Stimulated activated CD4-positive, alpha-beta T cell treated with anti-CD3 and anti-CD28 coated beads, Interleukin-1b, Interleukin-23, amount 100 ng/mL, for 48 hours (primary cell): ENCODE results near the gene ATF3.
"Not testable (repeated sequence)": the region's sequence is repeated elsewhere in the genome, so short reads cannot be mapped to it uniquely, and the experiment has no call there.

Experiments used
- DNase-seq: peaks from one replicate; pipeline ENCODE4 v3.0.0-alpha.2; 2020

The ATF3 gene

DNA sequence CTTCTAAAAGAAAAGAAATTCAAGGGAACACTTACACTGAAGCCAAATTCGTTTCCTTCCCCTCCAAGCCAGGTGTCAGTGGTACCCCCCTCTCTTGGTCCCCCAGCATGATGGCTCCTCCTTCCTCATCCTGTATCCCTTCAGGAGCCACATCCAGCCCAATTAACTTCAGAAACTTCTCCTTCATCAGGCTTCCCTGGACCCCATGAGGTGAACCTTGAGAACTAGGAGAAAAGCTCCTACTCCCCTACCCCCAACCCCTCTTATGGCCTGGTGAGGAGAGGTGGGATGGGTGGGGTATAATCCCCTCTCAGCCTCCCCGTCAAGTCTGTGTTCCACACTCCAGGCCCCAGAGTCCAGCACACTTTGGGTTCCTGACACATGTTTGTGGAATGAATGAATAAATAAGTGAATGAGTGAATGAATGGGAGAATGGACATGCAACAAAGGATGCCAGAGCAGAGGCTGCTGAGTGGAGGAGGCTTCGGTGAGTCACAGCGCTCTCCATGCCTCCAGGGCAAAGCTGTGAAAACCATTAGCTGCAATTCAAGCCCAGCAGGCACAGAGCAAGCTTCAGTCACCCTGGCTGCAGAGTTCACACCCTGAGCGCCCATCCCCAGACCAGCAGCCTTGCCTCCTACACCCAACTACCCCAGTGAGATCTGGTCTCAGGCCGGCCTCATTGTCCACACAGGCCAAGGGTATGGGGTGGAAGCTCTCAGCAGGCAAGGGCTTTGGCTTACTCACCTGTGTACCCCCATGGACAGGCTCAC lies 47.3 kb downstream of the ATF3 start:
- no peak for DNase-seq

DNA sequence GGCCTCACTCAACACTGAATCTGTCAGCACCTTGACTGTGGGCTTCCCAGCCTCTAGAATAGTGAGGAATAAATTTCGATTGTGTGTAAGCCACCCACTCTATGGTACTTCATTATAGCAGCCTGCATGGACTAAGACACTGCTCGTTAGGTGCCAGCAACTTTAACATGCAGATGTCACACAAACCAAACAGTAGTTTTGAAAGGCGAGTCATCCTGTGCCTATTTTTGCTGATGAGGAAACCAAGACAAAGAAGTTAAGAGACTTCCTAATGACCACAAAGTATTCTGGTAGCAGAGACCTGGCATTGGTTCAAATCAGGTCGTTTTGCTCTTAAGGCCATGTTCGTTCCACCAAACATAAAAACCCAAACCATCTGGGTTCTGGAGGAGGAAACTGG lies 48.2 kb downstream of the ATF3 start:
- no peak for DNase-seq

DNA sequence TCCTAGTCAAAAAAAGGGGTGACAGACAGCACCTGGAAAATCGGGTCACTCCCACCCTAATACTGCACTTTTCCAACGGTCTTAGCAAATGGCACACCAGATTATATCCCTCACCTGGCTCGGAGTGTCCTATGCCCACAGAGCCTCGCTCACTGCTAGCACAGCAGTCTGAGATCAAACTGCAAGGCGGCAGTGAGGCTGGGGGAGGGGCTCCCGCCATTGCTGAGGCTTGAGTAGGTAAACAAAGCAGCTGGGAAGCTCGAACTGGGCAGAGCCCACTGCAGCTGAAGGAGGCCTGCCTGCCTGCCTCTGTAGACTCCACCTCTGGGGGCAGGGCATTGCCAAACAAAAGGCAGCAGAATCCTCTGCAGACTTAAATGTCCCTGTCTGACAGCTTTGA lies 49.7 kb downstream of the ATF3 start:
- not testable (repeated sequence) for DNase-seq

DNA sequence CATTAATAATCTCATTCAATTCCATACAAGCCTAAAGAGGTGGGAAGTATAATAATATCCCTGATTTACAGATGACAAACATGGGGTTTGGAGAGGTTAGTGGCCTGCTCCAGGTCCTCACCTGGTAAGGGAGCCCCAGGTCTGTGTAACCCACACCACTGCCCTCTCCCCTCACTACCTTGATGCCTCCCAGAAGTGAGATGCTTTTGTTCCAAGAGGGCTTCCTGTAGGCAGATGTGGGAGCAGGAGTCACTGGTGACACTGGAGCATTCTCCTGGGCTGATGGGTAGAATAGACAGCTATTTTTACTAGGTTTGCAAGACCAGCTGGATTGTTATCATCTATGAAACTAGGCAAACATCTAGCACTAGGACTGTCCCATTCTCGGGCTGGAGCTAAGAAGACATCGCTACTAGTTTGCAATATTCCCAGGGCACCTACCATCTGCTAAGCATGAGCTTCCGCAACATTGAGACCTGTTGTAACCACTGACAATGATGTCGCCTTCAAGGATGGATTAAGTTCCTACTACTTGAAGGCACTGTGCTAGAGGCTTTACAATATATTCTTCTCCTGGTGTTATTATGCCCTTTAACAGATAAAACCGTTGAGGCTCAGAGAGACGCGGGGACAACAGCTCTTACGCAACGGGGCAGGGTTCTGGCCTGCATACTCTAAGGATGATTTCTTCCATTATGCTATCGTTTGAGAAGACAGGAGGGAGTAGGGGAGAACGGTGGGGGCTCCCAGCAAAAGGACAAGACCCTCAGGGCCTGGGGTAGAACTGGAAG lies 56.0 kb downstream of the ATF3 start:
- no peak for DNase-seq

DNA sequence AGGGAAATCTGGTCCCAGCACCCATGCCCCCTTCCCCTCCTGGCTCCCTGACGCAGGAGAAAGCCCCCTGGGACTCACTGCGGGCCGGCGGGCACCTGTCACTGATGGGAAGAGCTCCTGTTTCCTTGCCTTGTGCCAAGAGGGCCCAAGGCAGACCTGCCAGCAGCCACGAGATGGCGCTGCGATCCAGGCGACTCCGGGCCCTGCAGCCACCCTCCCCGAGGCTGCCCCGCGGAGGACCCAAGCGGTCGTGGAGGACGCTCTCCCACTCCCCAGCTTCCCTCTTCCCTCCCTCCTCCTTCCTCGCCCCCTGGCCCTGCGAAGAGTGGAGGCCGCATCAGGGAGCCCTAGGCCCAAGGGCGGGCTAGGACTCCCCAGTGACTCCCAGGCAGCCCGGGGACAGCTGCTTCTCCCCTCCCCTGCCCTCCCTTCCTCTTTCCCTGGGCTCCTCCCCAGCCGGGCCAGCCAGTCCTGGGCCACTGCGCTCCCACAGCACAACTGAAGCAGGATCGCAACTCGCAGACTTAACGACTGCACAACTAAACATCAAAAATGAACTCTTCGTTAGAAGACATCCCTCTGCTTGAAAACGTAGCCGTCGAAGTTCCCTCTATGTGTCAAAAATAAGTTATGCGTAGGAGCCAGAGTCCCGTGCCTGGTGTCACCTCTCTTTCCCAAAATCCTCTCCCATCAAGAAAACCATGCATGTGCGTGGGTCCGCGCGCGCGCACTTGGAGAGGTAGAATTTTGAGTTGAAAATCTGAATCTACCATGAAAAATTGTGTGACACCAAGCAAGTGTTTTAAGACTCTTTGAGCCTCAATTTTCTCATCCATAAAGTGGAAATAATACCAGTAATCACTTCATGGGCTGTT lies 56.9 kb downstream of the ATF3 start:
- peak; percentile 82 for DNase-seq

DNA sequence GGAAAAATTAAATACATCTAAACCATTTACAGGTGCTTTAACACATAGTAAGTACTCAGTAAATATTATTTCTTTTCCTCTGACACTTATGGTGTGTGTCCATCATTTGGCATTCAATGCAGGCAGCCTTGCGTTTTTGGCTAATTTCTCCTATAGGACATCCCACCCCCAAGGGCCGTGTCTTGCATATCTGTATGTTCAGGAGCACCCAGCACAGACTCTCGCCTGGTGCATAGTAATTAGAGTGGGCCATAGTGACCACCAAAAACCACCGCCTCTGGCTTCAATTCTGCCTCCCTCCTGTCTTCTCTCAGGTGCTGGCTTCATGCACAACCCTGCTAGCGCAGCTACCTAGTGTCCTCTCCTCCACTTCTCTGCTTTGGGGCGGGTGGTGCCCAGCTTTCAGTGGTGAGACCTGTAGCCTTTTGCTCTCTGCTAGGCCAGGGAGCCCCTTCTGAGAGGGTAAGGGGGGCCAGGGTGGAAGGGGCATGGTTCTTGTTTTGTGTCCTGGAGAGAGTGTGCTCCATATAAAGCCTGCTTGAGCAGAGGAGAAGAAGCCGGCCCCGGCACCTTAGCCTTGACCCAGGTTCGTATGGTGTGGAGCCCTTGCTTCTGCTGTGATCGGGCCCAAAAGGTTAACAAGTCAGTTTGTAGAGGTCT lies 57.7 kb downstream of the ATF3 start:
- no peak for DNase-seq

DNA sequence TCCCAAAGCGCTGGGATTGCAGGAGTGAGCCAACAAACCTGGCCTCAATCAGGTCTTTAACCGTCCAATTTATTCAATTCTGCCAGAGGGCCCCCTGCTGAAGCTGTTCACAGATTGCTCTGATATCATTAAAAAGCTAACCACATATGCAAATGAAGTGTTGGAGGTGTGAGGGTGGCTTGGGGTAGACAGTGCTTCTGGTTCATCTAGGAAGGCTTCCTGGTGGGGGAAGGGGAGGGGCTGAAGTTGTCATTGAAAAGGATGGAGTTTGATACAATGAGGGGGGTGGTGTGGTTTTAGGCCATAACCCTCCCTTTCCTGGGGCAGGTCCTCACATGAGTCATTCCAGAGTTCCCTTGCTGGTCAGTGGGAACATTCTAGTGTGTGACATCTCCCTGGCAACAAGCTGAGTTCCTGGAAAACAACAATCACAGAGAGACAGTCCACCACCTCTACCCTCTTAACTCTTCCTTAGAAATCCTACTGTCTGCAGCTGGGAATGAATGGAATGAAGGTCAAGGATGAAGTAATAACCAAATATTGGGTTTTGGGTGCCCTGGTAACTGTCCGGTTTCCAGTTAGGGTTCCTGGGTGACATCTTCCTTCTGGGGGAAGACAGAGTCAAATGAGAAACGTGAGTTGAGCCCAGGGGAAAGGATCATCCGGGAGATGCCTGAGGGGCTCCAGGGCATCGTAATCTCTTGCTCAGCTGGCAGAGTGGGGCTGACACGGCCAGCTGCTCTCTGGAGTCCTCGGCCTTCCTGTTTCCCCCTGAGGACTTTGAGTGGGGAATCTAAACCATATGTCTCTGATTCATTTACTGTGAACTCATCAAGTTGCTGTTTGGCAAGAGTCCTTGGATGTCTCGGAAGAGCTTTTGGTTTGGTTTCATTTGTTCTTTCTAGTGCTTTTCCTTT lies 58.9 kb downstream of the ATF3 start:
- DNase-seq = no peak

DNA sequence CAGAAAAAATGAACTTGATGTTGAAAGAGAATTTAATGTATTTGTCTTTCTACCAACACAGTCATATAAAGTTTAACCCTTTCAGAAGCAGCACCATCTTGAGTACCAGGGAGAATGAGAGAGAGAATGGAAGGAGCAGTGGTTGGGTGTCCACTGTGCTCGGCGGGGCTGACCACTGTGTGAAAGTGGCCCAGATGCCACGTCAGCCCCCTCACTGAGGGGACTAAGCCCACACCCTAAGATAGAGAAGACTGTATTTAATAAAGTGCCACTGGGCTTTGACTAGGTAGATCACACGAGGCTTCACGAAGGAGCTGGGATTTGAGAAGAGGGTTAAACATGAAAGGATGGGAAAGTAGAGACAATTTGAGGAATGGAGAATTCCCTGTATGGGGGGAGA lies 59.9 kb downstream of the ATF3 start:
- DNase-seq = no peak

DNA sequence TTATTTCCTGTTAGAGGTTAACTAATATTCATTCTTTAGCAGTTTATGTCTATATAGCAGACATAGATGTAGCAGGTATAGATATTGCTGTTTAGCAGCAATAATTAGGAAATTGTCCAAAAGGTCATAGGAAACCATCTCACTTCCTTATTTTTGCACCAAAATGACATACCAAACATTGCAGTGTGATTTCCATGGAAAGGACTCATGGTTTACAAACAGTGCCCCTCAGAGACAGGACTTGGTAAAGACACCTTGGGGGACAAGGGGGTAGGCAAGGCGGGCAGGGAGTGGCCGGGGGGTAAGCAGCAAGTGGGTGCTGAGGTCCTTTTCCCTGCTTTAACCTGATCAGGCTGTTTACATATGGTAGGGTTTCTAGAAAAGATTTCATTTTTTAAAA lies 60.5 kb downstream of the ATF3 start:
- DNase-seq = no peak

DNA sequence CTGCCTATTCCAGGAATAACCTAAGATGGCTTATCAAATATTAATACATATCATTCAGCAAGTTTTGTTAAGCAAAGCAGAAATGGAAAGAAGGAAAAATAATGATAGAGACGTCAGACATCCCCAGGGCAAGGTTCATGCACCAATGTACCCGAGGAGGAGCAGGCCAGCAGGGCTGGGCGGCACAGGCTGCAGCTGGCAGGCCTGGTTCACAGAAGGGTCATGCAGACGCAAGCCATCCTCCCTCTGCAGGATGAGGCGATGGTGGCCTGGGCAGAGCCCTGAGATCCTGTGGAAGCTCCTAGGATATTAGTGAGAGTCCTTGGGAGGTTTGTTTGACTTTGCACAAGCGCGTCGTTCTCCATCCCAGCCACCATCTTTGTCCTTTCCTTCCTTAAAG lies 61.0 kb downstream of the ATF3 start:
- no peak for DNase-seq

DNA sequence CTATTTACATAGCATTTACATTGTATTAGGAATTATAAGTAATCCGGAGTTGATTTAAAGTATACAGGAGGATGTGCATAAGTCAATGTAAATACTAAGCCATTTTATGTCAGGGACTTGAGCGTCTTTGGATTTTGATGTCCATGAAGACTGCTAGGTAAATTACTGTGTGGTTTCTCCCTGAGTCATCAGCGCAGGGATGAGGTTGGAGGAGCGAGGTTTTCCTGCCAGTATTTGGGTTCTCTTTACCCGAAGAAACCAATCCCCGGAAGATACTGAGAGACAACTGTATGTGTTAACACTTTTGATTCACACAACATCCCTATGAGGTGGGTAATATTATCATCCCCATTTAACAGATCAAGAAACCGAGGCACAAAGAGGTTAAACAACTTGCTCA lies 61.7 kb downstream of the ATF3 start:
- no peak for DNase-seq
